Kidney epithelial cell (primary cell): ENCODE measurements around the gene ZNF350. TPM values are rescaled to one million over a fixed set of nuclear protein-coding genes. Genes with fewer than 3 reads are reported as not detected.
"Not testable (repeated sequence)": the region's sequence is repeated elsewhere in the genome, so short reads cannot be mapped to it uniquely, and the experiment has no call there.

Experiments
- DNase-seq: peaks from one replicate; pipeline ENCODE4 v3.0.0-alpha.2; 2010; ENCODE audit warnings: low read depth
- H3K27me3 ChIP-seq: 2 replicates; pipeline ENCODE4 v1.6.0; 2011; ENCODE audit warnings: low read length; ENCODE audit not compliant: control insufficient read depth, insufficient read depth
- H3K36me3 ChIP-seq: 2 replicates; pipeline ENCODE4 v1.5.1; 2011; ENCODE audit warnings: low read length; ENCODE audit not compliant: control insufficient read depth, insufficient read depth
- H3K4me3 ChIP-seq: 2 replicates; pipeline ENCODE4 v1.5.1; 2011; ENCODE audit warnings: low read depth, mild to moderate bottlenecking, control low read depth, low read length
- CTCF ChIP-seq: IDR thresholded peaks from 2 replicates; pipeline ENCODE4 v1.5.1; 2011; ENCODE audit warnings: mild to moderate bottlenecking, moderate library complexity, low read length, control low read depth, inconsistent platforms; ENCODE audit not compliant: insufficient read depth, poor library complexity, severe bottlenecking
- total RNA-seq: library from RNA; depleted of rRNA; stranded (reverse); fragments of >200 nt; gene quantifications from 2 replicates; pipeline ENCODE4 v1.2.3, GENCODE V29; 2015

Gene ZNF350
- total RNA-seq, 1 donor from 2014 or later, result 10.4 TPM

- no peak for TF ChIP-seq CTCF
- H3K36me3 ChIP-seq, result no peaks in the 10 kb centered on the region
Measured at GRCh38 chr19:51977346-51977745, 9.3 kb downstream of the ZNF350 start.

GRCh38 chr19:51976852-51977251, 9.8 kb downstream of the ZNF350 start:
- TF ChIP-seq CTCF, result no peak
- Histone ChIP-seq H3K36me3 (no peaks in the 10 kb centered on the region), H3K27me3 (no peaks in the 10 kb centered on the region), H3K4me3 (no peak overlapping the region)
- DNase-seq, result no peak

More at GRCh38 chr19:51977346-51977745, 9.3 kb downstream of the ZNF350 start:
- no peaks in the 10 kb centered on the region for H3K27me3 ChIP-seq
- no peak for DNase-seq
- H3K4me3 ChIP-seq, result no peak overlapping the region

- H3K4me3 ChIP-seq, DNase-seq, H3K36me3 ChIP-seq, H3K27me3 ChIP-seq: not testable (repeated sequence)
Measured at GRCh38 chr19:51975787-51976186, 10.9 kb downstream of the ZNF350 start.

- no peak for TF ChIP-seq CTCF
- Histone ChIP-seq H3K4me3 (no peak overlapping the region), H3K36me3 (no peaks in the 10 kb centered on the region), H3K27me3 (no peaks in the 10 kb centered on the region)
- no peak for DNase-seq
Measured at GRCh38 chr19:51971624-51972023, 15.0 kb downstream of the ZNF350 start.

DNA sequence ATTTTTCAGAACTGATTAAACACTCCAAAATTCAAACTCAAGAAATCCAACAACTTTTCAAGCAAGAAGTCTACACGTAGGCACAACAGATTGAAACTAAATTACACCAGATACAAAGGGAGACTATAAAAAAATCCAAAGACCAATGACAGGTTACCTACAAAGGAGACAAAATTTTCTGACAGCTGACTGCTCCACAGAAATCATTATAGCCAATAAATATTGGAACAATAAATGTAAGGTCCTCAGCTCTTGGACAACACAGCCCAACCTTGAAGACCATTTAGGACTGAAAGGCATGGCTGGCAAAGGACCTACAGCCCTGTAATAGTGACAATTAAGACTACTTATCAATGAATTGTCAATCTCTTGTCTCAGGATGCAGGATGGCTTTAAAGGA, 15.9 kb downstream of the ZNF350 start:
- TF ChIP-seq CTCF, result no peak
- DNase-seq, result no peak
- H3K4me3 ChIP-seq, result no peak overlapping the region
- peaks cover under 1% of the 10 kb centered on the region for H3K36me3 ChIP-seq
- no peaks in the 10 kb centered on the region for H3K27me3 ChIP-seq

DNA sequence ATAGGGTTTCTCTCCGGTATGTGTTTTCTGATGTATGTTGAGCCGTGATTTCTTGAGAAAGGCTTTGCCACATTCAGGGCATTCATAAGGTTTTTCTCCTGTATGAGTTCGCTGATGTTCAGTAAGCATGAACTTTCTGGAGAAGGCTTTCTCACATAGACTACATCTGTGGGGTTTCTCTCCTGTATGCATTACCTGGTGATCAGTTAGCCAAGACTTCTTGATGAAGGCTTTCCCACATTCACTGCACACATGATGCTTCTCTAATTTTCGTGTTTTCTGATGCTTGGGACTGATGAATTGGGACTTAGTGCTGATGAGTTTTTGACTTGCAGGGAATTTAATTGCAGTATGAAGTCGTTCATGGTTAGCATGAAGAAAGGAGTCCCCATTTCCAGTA, 21.1 kb downstream of the ZNF350 start:
- no peak overlapping the region for H3K4me3 ChIP-seq
- H3K27me3 ChIP-seq, result no peaks in the 10 kb centered on the region
- no peak for TF ChIP-seq CTCF
- H3K36me3 ChIP-seq, result peaks cover 5% of the 10 kb centered on the region
- DNase-seq, result no peak

GRCh38 chr19:51960621-51961233, 25.9 kb downstream of the ZNF350 start:
- not testable (repeated sequence) for H3K36me3 ChIP-seq, H3K27me3 ChIP-seq, DNase-seq, H3K4me3 ChIP-seq
